Ovary (tissue), 9 donors: ENCODE results near the gene PAK6. TPM values are rescaled to one million over a fixed set of nuclear protein-coding genes. Genes with fewer than 3 reads are reported as not detected.

Experiments used
- DNase-seq, 5 donors: peaks; one replicate each; pipeline ENCODE4 v3.0.0-alpha.2; 2019 to 2020
- H3K27ac ChIP-seq, 2 donors: fragments of 200-600 bp; one replicate each; pipeline versions ENCODE4 v1.5.1 to v1.8.0; 2019 to 2022
- H3K27me3 ChIP-seq: fragments of 200-600 bp; one replicate; pipeline ENCODE4 v1.8.0; 2022
- H3K36me3 ChIP-seq: fragments of 200-600 bp; sonication (generic); one replicate; pipeline ENCODE4 v1.5.1; 2019
- H3K4me1 ChIP-seq: one replicate; pipeline ENCODE4 v1.8.1; 2013; ENCODE audit warnings: mild to moderate bottlenecking, moderate library complexity; ENCODE audit not compliant: insufficient read depth
- H3K4me3 ChIP-seq: fragments of 200-600 bp; sonication (generic); one replicate; pipeline ENCODE4 v1.5.1; 2017
- H3K9me3 ChIP-seq, 2 donors: fragments of 200-600 bp in 1 of 2; sonication (generic) in 1 of 2; one replicate each; pipeline versions ENCODE4 v1.5.1 to v1.8.1; 2013 to 2019; ENCODE audit warnings: mild to moderate bottlenecking in 1 of 2, moderate library complexity in 1 of 2
- EP300 ChIP-seq: sonication (generic); formaldehyde crosslinking; IDR thresholded peaks from one replicate; pipeline ENCODE4 v1.6.1; 2017; ENCODE audit warnings: antibody characterized with exemption
- POLR2A ChIP-seq: fragments of 450-650 bp; IDR thresholded peaks from one replicate; pipeline ENCODE4 v1.6.1; 2017; ENCODE audit warnings: antibody characterized with exemption, mild to moderate bottlenecking, moderate library complexity
- whole genome bisulfite sequencing, 3 donors: extraction: QIAGEN DNeasy Blood & Tissue Kit in 1 of 3; methylation state at CpG; one replicate each; pipeline versions ENCODE4 v1.1.5 to v1.1.7; 2013 to 2017; 5-methylcytosine and 5-hydroxymethylcytosine counted together
- intact Hi-C, 4 donors: fragments of 100-400 bp; cut with DNase I; formaldehyde crosslinking; loops; one replicate each; pipeline versions ENCODE4 v1.11.0 to v1.15.1; 2022 to 2023
- polyA plus RNA-seq, 2 donors: library from polyadenylated mRNA; stranded (reverse); fragments of 200-250 nt in 1 of 2; fragments of 350-450 nt in 1 of 2; fragmentation: Illumina TruSeq in 1 of 2; extraction: RNeasy Lipid Tissue Mini Kit (QIAGEN cat#74804) in 1 of 2; gene quantifications; one replicate each; pipeline ENCODE4 v1.2.3, GENCODE V29; 2013 to 2014
- total RNA-seq, 7 donors: library from RNA; depleted of rRNA in 2 of 7; stranded (reverse); fragments of >200 nt in 2 of 7; fragmentation: NEBNext Ultra II Directional in 3 of 7; extraction: Animal tissue kit (Norgen Biotek cat#: 25700) in 3 of 7; gene quantifications; one replicate each; pipeline versions ENCODE4 v1.1.0 to v1.2.4, GENCODE V29; 2016 to 2023
- TF ChIP-seq, protein P1 (sequence below), 3 donors: fragments of 450-650 bp in 2 of 3; fragments of 200-600 bp in 1 of 3; IDR thresholded peaks; one replicate each; pipeline versions ENCODE4 v1.5.1 to v1.8.0; 2016 to 2022; ENCODE audit warnings: antibody characterized with exemption in 3 of 3, mild to moderate bottlenecking in 1 of 3
- donor health status: DM: no; HTN: no; CAD: no; lungs with moderate emphysema.
- donor health status: DM: no; HTN: no; CAD: no.
- donor health status: Bipolar disorder and iron deficiency.
- donor health status: DM: yes; HTN: yes; CAD: no.
- donor health status: DM: no; HTN: no; CAD: no.
- donor health status: DM: yes; HTN: yes; CAD: no.

Gene PAK6
- total and polyA plus RNA-seq, 9 donors: 0.36 to 6.7 (median 1.5) TPM

- no peaks in the 10 kb centered on the region for H3K4me1 ChIP-seq
- 88 to 91% (median 89%) methylated on average over 10 of the region's 10 CpGs for WGBS, 3 donors
- no peak overlapping the region for H3K4me3 ChIP-seq
- no peaks in the 10 kb centered on the region for H3K9me3 ChIP-seq
- no peaks in the 10 kb centered on the region for H3K27me3 ChIP-seq
- DNase-seq: no peak
- intact Hi-C loops: no loop called here
- no peak overlapping the region for H3K27ac ChIP-seq
- TF ChIP-seq, protein P1, sequence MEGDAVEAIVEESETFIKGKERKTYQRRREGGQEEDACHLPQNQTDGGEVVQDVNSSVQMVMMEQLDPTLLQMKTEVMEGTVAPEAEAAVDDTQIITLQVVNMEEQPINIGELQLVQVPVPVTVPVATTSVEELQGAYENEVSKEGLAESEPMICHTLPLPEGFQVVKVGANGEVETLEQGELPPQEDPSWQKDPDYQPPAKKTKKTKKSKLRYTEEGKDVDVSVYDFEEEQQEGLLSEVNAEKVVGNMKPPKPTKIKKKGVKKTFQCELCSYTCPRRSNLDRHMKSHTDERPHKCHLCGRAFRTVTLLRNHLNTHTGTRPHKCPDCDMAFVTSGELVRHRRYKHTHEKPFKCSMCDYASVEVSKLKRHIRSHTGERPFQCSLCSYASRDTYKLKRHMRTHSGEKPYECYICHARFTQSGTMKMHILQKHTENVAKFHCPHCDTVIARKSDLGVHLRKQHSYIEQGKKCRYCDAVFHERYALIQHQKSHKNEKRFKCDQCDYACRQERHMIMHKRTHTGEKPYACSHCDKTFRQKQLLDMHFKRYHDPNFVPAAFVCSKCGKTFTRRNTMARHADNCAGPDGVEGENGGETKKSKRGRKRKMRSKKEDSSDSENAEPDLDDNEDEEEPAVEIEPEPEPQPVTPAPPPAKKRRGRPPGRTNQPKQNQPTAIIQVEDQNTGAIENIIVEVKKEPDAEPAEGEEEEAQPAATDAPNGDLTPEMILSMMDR (IDR thresholded peaks at IDR 0.05): no peak
- TF ChIP-seq EP300: no peak
- no peak for TF ChIP-seq POLR2A
- H3K36me3 ChIP-seq: no peaks in the 10 kb centered on the region
These were observed 58.5 kb downstream of the PAK6 start for GRCh38 chr15:40297356-40297755.

DNA sequence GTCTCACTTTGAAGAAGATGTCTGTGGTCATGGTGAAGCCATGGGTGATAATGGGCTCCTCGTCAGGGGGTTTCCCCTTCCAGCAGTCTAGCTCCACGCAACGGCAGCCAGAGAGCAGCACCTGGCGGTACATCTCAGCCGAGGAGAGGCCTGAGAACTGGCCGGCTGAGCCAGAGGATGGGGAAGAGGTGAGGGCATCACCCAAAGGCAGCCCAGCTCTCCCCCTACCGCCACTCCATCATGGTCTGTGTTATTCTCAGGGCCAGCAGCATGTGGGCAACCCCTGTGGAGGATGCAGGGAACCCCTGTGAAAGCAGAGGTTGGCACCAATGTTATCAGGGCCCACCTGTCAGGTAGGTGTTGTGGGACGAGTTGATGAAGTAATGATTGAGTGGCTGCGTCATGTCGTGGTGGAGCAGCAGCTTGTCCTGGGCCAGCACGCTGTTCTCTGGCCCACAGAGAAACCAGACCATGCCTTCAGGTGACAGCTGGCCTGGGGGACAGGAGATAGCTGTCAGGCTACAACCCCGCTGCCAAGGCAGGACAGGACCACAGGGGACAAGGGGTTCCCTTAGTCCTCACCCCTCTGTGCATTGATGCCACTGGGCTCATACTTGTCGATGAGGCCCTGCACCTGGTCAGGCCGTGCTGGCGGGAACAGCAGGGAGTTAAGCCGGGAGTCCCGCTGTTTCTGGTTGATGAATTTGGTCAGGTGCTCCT, 59.5 kb downstream of the PAK6 start:
- intact Hi-C loops: no loop called here
- no peak overlapping the region for H3K27ac ChIP-seq
- WGBS, 3 donors: 91 to 94% (median 92%) methylated on average over 17 of the region's 17 CpGs
- no peaks in the 10 kb centered on the region for H3K36me3 ChIP-seq
- TF ChIP-seq EP300: no peak
- TF ChIP-seq POLR2A: no peak
- TF ChIP-seq, protein P1 (IDR thresholded peaks at IDR 0.05): no peak
- H3K9me3 ChIP-seq: no peaks in the 10 kb centered on the region
- no peak overlapping the region for H3K4me3 ChIP-seq
- DNase-seq: no peak
- no peaks in the 10 kb centered on the region for H3K27me3 ChIP-seq
- H3K4me1 ChIP-seq: no peaks in the 10 kb centered on the region

DNA sequence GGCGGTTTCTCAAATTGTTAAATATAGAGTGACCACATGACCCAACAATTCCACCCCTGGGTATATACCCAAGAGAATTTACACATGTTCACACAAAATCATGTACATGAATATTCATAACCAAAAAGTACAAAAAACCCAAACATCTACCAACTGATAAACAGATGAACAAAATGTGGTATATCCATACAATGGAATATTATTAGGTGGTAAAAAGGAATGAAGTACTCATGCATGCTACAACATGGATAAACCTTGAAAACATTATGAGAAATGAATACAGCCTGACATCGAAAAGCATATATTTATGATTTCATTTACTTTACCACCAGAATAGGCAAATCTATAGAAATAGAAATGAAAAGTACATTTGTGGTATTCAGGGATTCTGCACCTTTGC, 61.5 kb downstream of the PAK6 start:
- Histone ChIP-seq H3K36me3 (no peaks in the 10 kb centered on the region), H3K4me3 (no peak overlapping the region), H3K9me3 (no peaks in the 10 kb centered on the region), H3K4me1 (no peaks in the 10 kb centered on the region), H3K27me3 (no peaks in the 10 kb centered on the region), H3K27ac (no peak overlapping the region)
- intact Hi-C loops: no loop called here
- TF ChIP-seq EP300: no peak
- no peak for DNase-seq
- 97 to 98% (median 97%) methylated on average over 2 of the region's 2 CpGs for WGBS, 3 donors

DNA sequence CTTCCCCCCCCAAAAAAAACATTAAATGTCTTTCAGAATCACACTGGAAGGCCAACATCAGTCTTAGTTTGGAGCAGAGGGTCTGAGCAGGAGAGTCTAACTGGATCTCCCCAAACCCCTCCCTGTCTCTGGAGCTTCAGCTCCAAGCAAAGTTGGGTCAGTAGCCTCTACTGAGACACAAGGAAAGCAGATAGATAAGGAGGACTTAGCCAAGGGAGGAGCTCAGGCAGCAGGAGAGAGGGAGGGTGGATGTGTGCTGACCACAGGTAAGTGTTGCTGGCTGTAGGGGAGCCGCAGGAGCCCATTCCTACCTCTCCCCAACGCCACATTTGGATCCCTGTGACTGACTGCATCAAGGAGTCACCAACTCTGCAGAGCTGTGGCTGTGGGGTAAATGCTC, 61.9 kb downstream of the PAK6 start:
- DNase-seq: no peak
- no peak overlapping the region for H3K27ac ChIP-seq
- H3K9me3 ChIP-seq: no peaks in the 10 kb centered on the region
- H3K4me1 ChIP-seq: no peaks in the 10 kb centered on the region
- H3K4me3 ChIP-seq: no peak overlapping the region
- intact Hi-C loops: no loop called here
- no peaks in the 10 kb centered on the region for H3K36me3 ChIP-seq
- 91 to 96% (median 93%) methylated on average over 2 of the region's 2 CpGs for WGBS, 3 donors
- TF ChIP-seq, protein P1 (IDR thresholded peaks at IDR 0.05): no peak
- TF ChIP-seq EP300 (no peak), POLR2A (no peak)
- H3K27me3 ChIP-seq: no peaks in the 10 kb centered on the region

DNA sequence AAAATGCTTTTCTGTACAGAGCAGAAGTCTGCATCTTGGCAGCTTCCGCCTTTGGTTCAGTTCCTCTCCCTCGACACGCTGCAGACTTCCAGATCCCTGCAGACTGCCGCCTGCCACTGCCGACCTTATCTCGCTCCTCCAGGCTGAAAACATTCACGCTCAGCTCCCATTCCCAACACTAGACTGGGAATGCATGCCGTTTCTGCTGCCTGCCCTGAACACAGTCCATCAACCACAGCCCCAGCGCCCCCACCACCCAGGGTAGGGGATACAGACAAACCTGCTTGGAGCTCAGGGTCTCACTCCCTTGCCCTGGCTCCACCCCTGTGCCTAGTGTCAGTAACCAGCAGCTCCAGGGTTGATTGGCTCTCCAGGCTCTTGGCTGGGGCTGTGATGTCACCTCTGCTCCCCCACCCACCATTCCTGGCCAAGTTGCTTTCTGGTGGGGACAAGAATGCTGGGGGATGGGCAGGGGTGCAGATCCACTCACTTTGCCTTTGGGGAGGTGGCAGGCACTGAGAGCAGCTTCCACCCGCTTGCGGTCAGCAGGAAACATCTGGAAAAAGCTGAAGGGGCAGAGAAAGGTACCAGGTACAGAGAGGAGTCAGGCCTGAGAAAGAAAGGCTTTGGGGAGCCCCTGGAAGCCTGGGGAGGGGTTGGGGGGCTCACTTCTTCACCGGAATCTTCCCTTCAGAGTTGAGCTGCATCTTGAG, 62.8 kb downstream of the PAK6 start:
- Histone ChIP-seq H3K9me3 (no peaks in the 10 kb centered on the region), H3K36me3 (no peaks in the 10 kb centered on the region), H3K4me1 (no peaks in the 10 kb centered on the region), H3K4me3 (no peak overlapping the region), H3K27me3 (no peaks in the 10 kb centered on the region), H3K27ac (no peak overlapping the region)
- intact Hi-C loops: no loop called here
- TF ChIP-seq EP300 (no peak), POLR2A (no peak)
- TF ChIP-seq, protein P1 (IDR thresholded peaks at IDR 0.05): no peak
- DNase-seq: no peak
- 30 to 39% (median 31%) methylated on average over 12 of the region's 12 CpGs for WGBS, 3 donors
